IPS-18a (cell line): Measurements from ENCODE around the gene SCAP.
A peak's percentile ranks its signal among the peaks of the same experiment; 100 is the strongest.
"Not testable (repeated sequence)": the region's sequence is repeated elsewhere in the genome, so short reads cannot be mapped to it uniquely, and the experiment has no call there.

ENCODE experiments used
- H3K27ac ChIP-seq: one replicate; pipeline ENCODE4 v1.5.1; 2013; ENCODE audit warnings: low read length
- H3K27me3 ChIP-seq: one replicate; pipeline ENCODE4 v1.6.1; 2013; ENCODE audit warnings: mild to moderate bottlenecking, low read length; ENCODE audit not compliant: control insufficient read depth, insufficient read depth
- H3K36me3 ChIP-seq: one replicate; pipeline ENCODE4 v1.6.1; 2013; ENCODE audit warnings: low read depth, low read length; ENCODE audit not compliant: control insufficient read depth
- H3K4me1 ChIP-seq: one replicate; pipeline ENCODE4 v1.6.1; 2013; ENCODE audit warnings: low read depth, low read length; ENCODE audit not compliant: control insufficient read depth
- H3K4me3 ChIP-seq: one replicate; pipeline ENCODE4 v1.5.1; 2013; ENCODE audit warnings: low read length
- H3K9ac ChIP-seq: one replicate; pipeline ENCODE4 v1.6.1; 2013; ENCODE audit warnings: mild to moderate bottlenecking, low read length, moderate library complexity
- H3K9me3 ChIP-seq: one replicate; pipeline ENCODE4 v1.6.1; 2013; ENCODE audit warnings: low read depth, low read length; ENCODE audit not compliant: control insufficient read depth

SCAP gene

GRCh38 chr3:47504113-47504512 lies 28.4 kb upstream of the SCAP start:
- no peak overlapping the region for H3K4me3 ChIP-seq
- no peaks in the 10 kb centered on the region for H3K4me1 ChIP-seq
- H3K9me3 ChIP-seq, result no peaks in the 10 kb centered on the region
- no peak overlapping the region for H3K9ac ChIP-seq
- no peaks in the 10 kb centered on the region for H3K27me3 ChIP-seq
- no peak overlapping the region for H3K27ac ChIP-seq
- peaks cover 45% of the 10 kb centered on the region for H3K36me3 ChIP-seq

DNA sequence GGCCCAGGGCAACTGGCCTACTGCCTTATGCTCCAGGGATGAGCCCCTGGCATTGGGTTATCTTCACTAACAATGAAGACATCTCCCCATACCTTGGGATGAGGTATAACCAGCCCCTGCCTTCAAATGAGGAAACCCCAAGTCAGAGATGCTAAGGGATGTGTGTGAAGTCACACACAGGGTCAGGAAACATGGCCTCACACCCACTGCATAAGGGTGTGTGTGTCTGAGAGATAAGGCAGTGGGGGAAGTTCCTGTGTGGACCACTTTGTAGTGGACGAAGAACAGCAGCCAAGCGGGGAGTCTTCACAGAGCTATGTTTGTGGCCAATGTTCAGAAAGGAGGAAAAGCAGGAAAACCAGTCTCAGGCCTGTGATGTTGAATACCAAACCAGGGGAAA lies 27.3 kb upstream of the SCAP start:
- no peak overlapping the region for H3K4me3 ChIP-seq
- H3K4me1 ChIP-seq, result no peaks in the 10 kb centered on the region
- peaks cover 51% of the 10 kb centered on the region for H3K36me3 ChIP-seq
- no peak overlapping the region for H3K9ac ChIP-seq
- no peak overlapping the region for H3K27ac ChIP-seq
- H3K9me3 ChIP-seq, result no peaks in the 10 kb centered on the region
- no peaks in the 10 kb centered on the region for H3K27me3 ChIP-seq

GRCh38 chr3:47496892-47497291 lies 21.2 kb upstream of the SCAP start:
- Histone ChIP-seq H3K27ac (no peak overlapping the region), H3K27me3 (no peaks in the 10 kb centered on the region), H3K9ac (no peak overlapping the region), H3K36me3 (peaks cover 56% of the 10 kb centered on the region), H3K9me3 (no peaks in the 10 kb centered on the region), H3K4me1 (no peaks in the 10 kb centered on the region), H3K4me3 (no peak overlapping the region)

DNA sequence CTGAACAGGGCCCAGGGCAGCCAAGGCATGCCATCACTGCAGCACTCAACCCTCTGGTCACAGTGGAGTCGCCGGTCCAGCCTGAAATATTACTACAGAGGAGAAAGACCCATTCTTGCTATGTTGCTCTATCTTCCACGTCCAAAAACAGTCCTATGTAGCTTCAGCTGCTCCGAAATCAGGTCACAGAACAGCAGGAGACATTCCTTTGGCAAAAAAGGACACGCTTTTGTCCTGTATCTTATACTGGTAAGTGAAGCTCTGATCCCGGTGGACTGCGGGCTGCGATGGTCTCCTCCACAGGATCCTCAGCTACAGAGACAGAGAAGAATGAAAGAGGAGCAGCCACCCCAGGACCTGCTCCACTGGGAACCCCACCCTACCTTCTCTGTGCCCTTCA lies 20.1 kb upstream of the SCAP start:
- Histone ChIP-seq H3K36me3 (peaks cover 46% of the 10 kb centered on the region), H3K9me3 (no peaks in the 10 kb centered on the region), H3K4me3 (no peak overlapping the region)

GRCh38 chr3:47495111-47495510 lies 19.4 kb upstream of the SCAP start:
- H3K4me3 ChIP-seq, result no peak overlapping the region
- no peak overlapping the region for H3K9ac ChIP-seq
- peaks cover 39% of the 10 kb centered on the region for H3K36me3 ChIP-seq
- H3K27me3 ChIP-seq, result no peaks in the 10 kb centered on the region
- H3K4me1 ChIP-seq, result no peaks in the 10 kb centered on the region
- no peak overlapping the region for H3K27ac ChIP-seq
- no peaks in the 10 kb centered on the region for H3K9me3 ChIP-seq

More for the DNA sequence above, 20.1 kb upstream of the SCAP start:
- H3K4me1 ChIP-seq, result no peaks in the 10 kb centered on the region
- H3K27ac ChIP-seq, result no peak overlapping the region
- no peaks in the 10 kb centered on the region for H3K27me3 ChIP-seq
- no peak overlapping the region for H3K9ac ChIP-seq

- no peak overlapping the region for H3K4me3 ChIP-seq
- H3K9me3 ChIP-seq, result no peaks in the 10 kb centered on the region
- H3K27me3 ChIP-seq, result no peaks in the 10 kb centered on the region
- H3K27ac ChIP-seq, result no peak overlapping the region
- H3K9ac ChIP-seq, result no peak overlapping the region
- H3K4me1 ChIP-seq, result no peaks in the 10 kb centered on the region
- peaks cover 14% of the 10 kb centered on the region for H3K36me3 ChIP-seq
Measured at GRCh38 chr3:47491777-47492176, 16.0 kb upstream of the SCAP start.

GRCh38 chr3:47491186-47491585 lies 15.4 kb upstream of the SCAP start:
- Histone ChIP-seq H3K9me3 (no peaks in the 10 kb centered on the region), H3K4me1 (no peaks in the 10 kb centered on the region), H3K27ac (no peak overlapping the region), H3K4me3 (no peak overlapping the region), H3K9ac (no peak overlapping the region), H3K36me3 (peaks cover 11% of the 10 kb centered on the region), H3K27me3 (no peaks in the 10 kb centered on the region)

DNA sequence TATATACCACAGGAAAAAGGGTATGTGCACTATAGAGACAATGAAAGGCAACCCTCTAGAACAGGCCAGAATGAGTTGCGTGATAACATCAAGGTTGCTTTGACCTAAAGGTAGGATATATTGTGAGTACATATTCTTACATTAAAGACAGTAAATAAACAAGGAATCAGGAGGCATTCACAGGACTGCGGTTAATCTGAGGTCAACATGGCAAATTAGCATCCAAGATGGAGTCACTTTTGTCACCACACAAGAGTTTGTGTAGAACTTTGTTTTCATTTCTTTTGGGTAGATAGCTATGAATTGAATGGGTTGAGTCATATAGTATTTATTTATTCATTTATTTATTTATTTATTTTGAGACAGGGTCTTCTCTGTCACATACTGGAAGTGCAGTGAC lies 11.5 kb upstream of the SCAP start:
- Histone ChIP-seq H3K27me3 (no peaks in the 10 kb centered on the region), H3K4me1 (peaks cover 3% of the 10 kb centered on the region), H3K9me3 (no peaks in the 10 kb centered on the region), H3K36me3 (no peaks in the 10 kb centered on the region), H3K9ac (no peak overlapping the region), H3K4me3 (no peak overlapping the region), H3K27ac (no peak overlapping the region)

- Histone ChIP-seq H3K9me3 (no peaks in the 10 kb centered on the region), H3K27ac (no peak overlapping the region), H3K4me1 (peaks cover 11% of the 10 kb centered on the region), H3K27me3 (no peaks in the 10 kb centered on the region), H3K9ac (no peak overlapping the region), H3K36me3 (no peaks in the 10 kb centered on the region), H3K4me3 (no peak overlapping the region)
Measured at GRCh38 chr3:47485812-47486211, 10.1 kb upstream of the SCAP start.

DNA sequence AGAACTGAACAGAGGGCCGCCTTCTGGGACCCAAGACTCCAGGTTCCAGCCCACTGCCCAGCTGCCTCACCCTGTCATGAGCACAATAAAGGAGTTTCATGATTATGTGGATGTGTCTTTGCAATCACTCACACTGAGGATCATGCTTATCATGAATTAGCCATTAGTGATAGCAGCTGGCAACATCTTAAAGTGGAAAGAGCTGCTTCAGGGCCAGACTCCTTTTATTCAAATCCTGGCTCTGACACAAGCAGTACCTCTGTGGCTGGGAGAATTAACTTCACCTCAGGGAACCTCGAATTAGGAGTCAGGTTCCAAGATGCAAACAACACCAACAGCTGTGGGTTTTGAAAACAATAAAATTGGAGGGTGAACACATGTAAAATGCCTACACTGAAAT lies 6.6 kb upstream of the SCAP start:
- peak overlapping the region; percentile 58 for H3K9ac ChIP-seq
- H3K27ac ChIP-seq, result peak overlapping the region; percentile 81

DNA sequence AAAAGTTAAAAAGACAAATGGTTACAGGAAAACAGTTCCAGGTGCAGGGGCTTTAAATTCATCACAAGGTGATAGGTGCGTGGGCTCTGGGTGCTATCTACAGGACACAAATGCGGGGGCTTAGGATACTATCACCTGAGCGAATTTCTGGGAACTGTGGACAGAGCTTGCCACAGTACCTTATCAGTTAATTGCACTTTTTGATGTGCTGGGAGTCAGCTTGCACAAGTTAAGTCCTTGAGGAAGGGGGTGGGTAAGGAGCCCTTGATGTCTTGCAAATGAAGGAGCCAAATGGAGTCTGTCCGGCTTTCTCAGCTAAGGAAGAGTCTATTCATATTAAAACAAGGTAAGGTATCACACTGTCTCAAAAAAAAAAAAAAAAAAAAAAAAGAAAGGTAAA lies 6.0 kb upstream of the SCAP start:
- H3K36me3 ChIP-seq, result not testable (repeated sequence)

More for the DNA sequence above, 6.6 kb upstream of the SCAP start:
- Histone ChIP-seq H3K36me3 (no peaks in the 10 kb centered on the region), H3K9me3 (no peaks in the 10 kb centered on the region), H3K27me3 (no peaks in the 10 kb centered on the region), H3K4me1 (peaks cover 15% of the 10 kb centered on the region), H3K4me3 (peak overlapping the region; percentile 39)

GRCh38 chr3:47480267-47480666 lies 4.5 kb upstream of the SCAP start:
- not testable (repeated sequence) for H3K4me3 ChIP-seq, H3K27ac ChIP-seq, H3K36me3 ChIP-seq, H3K9ac ChIP-seq, H3K27me3 ChIP-seq, H3K9me3 ChIP-seq
- H3K4me1 ChIP-seq, result peaks cover 15% of the 10 kb centered on the region

More for the DNA sequence above, 6.0 kb upstream of the SCAP start:
- Histone ChIP-seq H3K4me3 (peak overlapping the region; percentile 39), H3K4me1 (peaks cover 15% of the 10 kb centered on the region), H3K9ac (peak overlapping the region; percentile 58), H3K27ac (peak overlapping the region; percentile 80)
- H3K27me3 ChIP-seq, H3K9me3 ChIP-seq: not testable (repeated sequence)
